HepG2 (cell line): ENCODE results near the gene GRB2. TPM values are rescaled to one million over a fixed set of nuclear protein-coding genes. Genes with fewer than 3 reads are reported as not detected.

ENCODE experiments used
- ATAC-seq: fragments of 200-7000 bp; cut with Tn5 transposase; 3 replicates; pipeline ENCODE4 v1.9.1; 2020; ENCODE audit warnings: mild to moderate bottlenecking, moderate library complexity
- BruUV-seq: library from RNA; stranded (reverse); fragments of 400-500 nt; replicated peaks from 2 replicates; lab custom pipeline; 2021; lab: Mats Ljungman, UMichigan
- CTCF ChIA-PET: fragments of 300-600 bp; formaldehyde crosslinking; extraction: SDS; loops from one replicate; lab custom pipeline; 2021; ENCODE audit warnings: low total read pairs, inconsistent platforms, low intra/inter-chr PET ratio; lab: Yijun Ruan, JAX
- POLR2A ChIA-PET: fragments of 350-600 bp; sonication (Branson Sonifier 250); formaldehyde crosslinking; loops from one replicate; lab custom pipeline; 2020; ENCODE audit warnings: antibody characterized with exemption, inconsistent platforms; lab: Yijun Ruan, JAX
- DNase-seq: peaks from one replicate; pipeline ENCODE4 v3.0.0-alpha.2; 2015; ENCODE audit warnings: low spot score
- FAIRE-seq: peaks from 3 replicates; lab custom pipeline; 2011; peaks lifted over from hg19 to GRCh38; lab: Jason Lieb, UNC
- H2AFZ ChIP-seq: one replicate; pipeline ENCODE4 v1.6.1; 2011; ENCODE audit warnings: low read length, inconsistent platforms
- H3K27ac ChIP-seq: fragments of 300-600 bp; 3 replicates; pipeline ENCODE4 v1.8.0; 2011; ENCODE audit warnings: mixed run types, mild to moderate bottlenecking, mixed read lengths, low read length, inconsistent platforms; ENCODE audit not compliant: insufficient read depth; ENCODE audit errors: extremely low read length
- H3K27me3 ChIP-seq, 2 experiments: fragments of 200-600 bp in 1 of 2; 2 replicates in 1 of 2; 3 replicates in 1 of 2; pipeline versions ENCODE4 v1.6.0 to v1.8.0; 2011; ENCODE audit warnings: low read length in 2 of 2, mild to moderate bottlenecking in 2 of 2, moderate library complexity in 2 of 2, inconsistent platforms in 1 of 2; ENCODE audit not compliant: insufficient read depth in 2 of 2, control insufficient read depth in 1 of 2
- H3K36me3 ChIP-seq, 2 experiments: fragments of 200-600 bp in 1 of 2; replicated peaks in 1 of 2; 2 replicates in 1 of 2; 3 replicates in 1 of 2; pipeline versions ENCODE4 v1.5.1 to v1.8.0; 2011; ENCODE audit warnings: low read length in 2 of 2, inconsistent platforms in 1 of 2; ENCODE audit not compliant: insufficient read depth in 2 of 2, control insufficient read depth in 1 of 2
- H3K4me1 ChIP-seq: 2 replicates; pipeline ENCODE4 v1.5.1; 2012; ENCODE audit warnings: low read length, inconsistent platforms; ENCODE audit not compliant: insufficient read depth
- H3K4me2 ChIP-seq: 2 replicates; pipeline ENCODE4 v1.6.0; 2011; ENCODE audit warnings: low read depth, low read length, inconsistent platforms
- H3K4me3 ChIP-seq, 3 experiments: fragments of 200-600 bp in 1 of 3; sonication (generic), shearing (Covaris generic) in 1 of 3; replicated peaks in 1 of 3; 2 replicates each; pipeline ENCODE4 v1.5.1; 2011 to 2016; ENCODE audit warnings: low read length in 3 of 3, inconsistent platforms in 2 of 3, low read depth in 2 of 3, mild to moderate bottlenecking in 2 of 3, control low read depth in 1 of 3, mixed read lengths in 1 of 3; ENCODE audit not compliant: insufficient read depth in 1 of 3
- H3K79me2 ChIP-seq: one replicate; pipeline ENCODE4 v1.6.1; 2011; ENCODE audit warnings: low read length, inconsistent platforms; ENCODE audit not compliant: insufficient read depth
- H3K9ac ChIP-seq: 2 replicates; pipeline ENCODE4 v1.6.0; 2011; ENCODE audit warnings: mild to moderate bottlenecking, low read depth, low read length, inconsistent platforms; ENCODE audit not compliant: insufficient read depth
- H3K9me3 ChIP-seq: 2 replicates; pipeline ENCODE4 v1.5.1; 2012; ENCODE audit warnings: mild to moderate bottlenecking, low read length
- H4K20me1 ChIP-seq: 2 replicates; pipeline ENCODE4 v1.6.0; 2011; ENCODE audit warnings: inconsistent platforms, mild to moderate bottlenecking, low read length, moderate library complexity; ENCODE audit not compliant: insufficient read depth
- ELF1 ChIP-seq: sonication (generic); formaldehyde crosslinking; IDR thresholded peaks from 2 replicates; pipeline ENCODE4 v1.4.0; 2020; ENCODE audit warnings: missing genetic modification reagents
- KMT2A ChIP-seq: sonication (generic); formaldehyde crosslinking; IDR thresholded peaks from 2 replicates; pipeline ENCODE4 v1.4.0; 2020; ENCODE audit warnings: missing genetic modification reagents
- NFE2L1 ChIP-seq: sonication (generic); formaldehyde crosslinking; IDR thresholded peaks from 2 replicates; pipeline ENCODE4 v1.4.0; 2020; ENCODE audit warnings: missing genetic modification reagents, mild to moderate bottlenecking, borderline replicate concordance
- NR2F2 ChIP-seq: IDR thresholded peaks from 2 replicates; pipeline ENCODE4 v1.6.1; 2012; ENCODE audit warnings: low read depth, inconsistent platforms, borderline replicate concordance
- PBX3 ChIP-seq: sonication (generic); formaldehyde crosslinking; IDR thresholded peaks from 2 replicates; pipeline ENCODE4 v1.8.1; 2023; ENCODE audit warnings: missing genetic modification reagents, inconsistent platforms, borderline replicate concordance
- SAFB2 ChIP-seq: sonication (generic); formaldehyde crosslinking; IDR thresholded peaks from 2 replicates; pipeline ENCODE4 v1.5.1; 2020; ENCODE audit warnings: missing genetic modification reagents, low read depth, mild to moderate bottlenecking, borderline replicate concordance
- ZBED4 ChIP-seq: sonication (generic); formaldehyde crosslinking; IDR thresholded peaks from 2 replicates; pipeline ENCODE4 v1.4.0; 2020; ENCODE audit warnings: missing genetic modification reagents, borderline replicate concordance
- ZBTB21 ChIP-seq: sonication (generic); formaldehyde crosslinking; IDR thresholded peaks from 2 replicates; pipeline ENCODE4 v1.4.0; 2020; ENCODE audit warnings: missing genetic modification reagents
- ZC3H13 ChIP-seq: sonication (generic); formaldehyde crosslinking; IDR thresholded peaks from 2 replicates; pipeline ENCODE4 v1.8.1; 2023; ENCODE audit warnings: mild to moderate bottlenecking, missing genetic modification reagents, moderate library complexity
- ZNF101 ChIP-seq: sonication (generic); formaldehyde crosslinking; IDR thresholded peaks from 2 replicates; pipeline ENCODE4 v1.4.0; 2020; ENCODE audit warnings: mild to moderate bottlenecking, low read depth, missing genetic modification reagents, borderline replicate concordance
- ZNF737 ChIP-seq: sonication (generic); formaldehyde crosslinking; IDR thresholded peaks from 2 replicates; pipeline ENCODE4 v1.5.0; 2020; ENCODE audit warnings: missing genetic modification reagents, mild to moderate bottlenecking, borderline replicate concordance
- ZNF768 ChIP-seq: sonication (generic); formaldehyde crosslinking; IDR thresholded peaks from 2 replicates; pipeline ENCODE4 v1.4.0; 2020; ENCODE audit warnings: missing genetic modification reagents
- ZNF773 ChIP-seq: sonication (generic); formaldehyde crosslinking; IDR thresholded peaks from 2 replicates; pipeline ENCODE4 v1.4.0; 2020; ENCODE audit warnings: missing genetic modification reagents, borderline replicate concordance
- WGBS: methylation state at CpG from one replicate; pipeline ENCODE4 v1.1.6; 2017; ENCODE audit warnings: low lambda C conversion rate; 5-methylcytosine and 5-hydroxymethylcytosine counted together
- in situ Hi-C: cut with HindIII; loops from 2 replicates; pipeline ENCODE4 v1.10.0; 2017; ENCODE audit warnings: low pct_unique_long_range_greater_than_20kb; ENCODE audit not compliant: extremely low pct_ligation_motif_present
- intact Hi-C: fragments of 100-400 bp; cut with micrococcal nuclease; formaldehyde crosslinking; loops from one replicate; pipeline ENCODE4 v1.10.0; 2022; ENCODE audit not compliant: unreplicated experiment
- polyA plus RNA-seq, 8 experiments: library from polyadenylated mRNA; depleted of rRNA in 3 of 8; stranded (reverse) in 7 of 8; unstranded in 1 of 8; fragments of >200 nt; fragmentation: Illumina TruSeq in 4 of 8; extraction: Trizol in 4 of 8; gene quantifications; 2 replicates each; pipeline versions ENCODE4 v1.2.1 to v1.2.3, GENCODE V29; 2011 to 2016; ENCODE audit warnings: low read depth in 4 of 8, missing spikeins in 1 of 8, mixed read lengths in 1 of 8; ENCODE audit not compliant: insufficient read depth in 1 of 8
- total RNA-seq, 5 experiments: library from RNA; depleted of rRNA; stranded (reverse); fragments of >200 nt; fragmentation: Illumina TruSeq; extraction: Trizol; gene quantifications; 2 replicates each; pipeline ENCODE4 v1.2.3, GENCODE V29; 2016; ENCODE audit warnings: low read depth in 1 of 5
- TF ChIP-seq, protein P1 (sequence below): sonication (generic); formaldehyde crosslinking; IDR thresholded peaks from 2 replicates; pipeline ENCODE4 v1.5.0; 2020; ENCODE audit warnings: mild to moderate bottlenecking, missing genetic modification reagents

GRB2 gene
- total and polyA plus RNA-seq, 2 of the 13 experiments (the other 11 are each of a cell fraction or from before 2014, with no cell fraction given), result 84.6 to 92.3 TPM

GRCh38 chr17:75308732-75309629 lies 96.5 kb downstream of the GRB2 start:
- DNase-seq (peak; percentile 94), FAIRE-seq (peak; percentile 96), ATAC-seq (peak; percentile 87)
- no peaks in the 10 kb centered on the region for H3K36me3 ChIP-seq
- intact Hi-C loops (loop anchor here (1.0 kb wide), 2 partner anchors 14 to 39 kb away; no protein-coding TSS in a partner anchor), in situ Hi-C loops (no loop called here)
- CTCF ChIA-PET, result no interaction called here
- peak overlapping the region; percentile 76 for H3K9ac ChIP-seq
- peak overlapping the region; percentile 89 for H3K27ac ChIP-seq
- TSS peak; percentile 90 for BruUV-seq
- H2AFZ ChIP-seq, result peak overlapping the region; percentile 38
- H3K9me3 ChIP-seq, result no peaks in the 10 kb centered on the region
- H3K4me2 ChIP-seq, result peak overlapping the region; percentile 85
- POLR2A ChIA-PET, result interaction anchor here (0.7 to 4.3 kb wide), 17 partner anchors 8 to 221 kb away, joined by 3 to 39 read pairs (median 6); partner anchors contain the start of genes GGA3, GRB2, MIF4GD and MRPS7
- H3K27me3 ChIP-seq, result no peaks in the 10 kb centered on the region
- H4K20me1 ChIP-seq, result no peaks in the 10 kb centered on the region
- WGBS, result 2% methylated on average over 18 of the region's 20 CpGs
- H3K4me1 ChIP-seq, result peaks cover 66% of the 10 kb centered on the region
- peak overlapping the region; percentile 35 to 69 (median 48); a peak in 5 of 6 replicates for H3K4me3 ChIP-seq
- no peaks in the 10 kb centered on the region for H3K79me2 ChIP-seq
- TF ChIP-seq NFE2L1 (CRISPR knock-in tag) (no peak), ZNF737 (CRISPR knock-in tag) (no peak), ZBED4 (CRISPR knock-in tag) (no peak), ZBTB21 (CRISPR knock-in tag) (peak; percentile 45; the same call in 1 of the 2 replicates), ZC3H13 (0 out of 2 replicates have a peak, but pooled peaks have one; percentile 55), ZNF773 (0 out of 2 replicates have a peak, but pooled peaks have one; percentile 48), SAFB2 (CRISPR knock-in tag) (peak; percentile 45; the same call in 1 of the 2 replicates), ZNF101 (CRISPR knock-in tag) (no peak), NR2F2 (no peak; the same call in 1 of the 2 replicates), ZNF768 (CRISPR knock-in tag) (peak; percentile 74), PBX3 (CRISPR knock-in tag) (no peak), ELF1 (CRISPR knock-in tag) (peak; percentile 40; the same call in 1 of the 2 replicates), KMT2A (CRISPR knock-in tag) (peak; percentile 62; the same call in 1 of the 2 replicates)
- TF ChIP-seq, protein P1, sequence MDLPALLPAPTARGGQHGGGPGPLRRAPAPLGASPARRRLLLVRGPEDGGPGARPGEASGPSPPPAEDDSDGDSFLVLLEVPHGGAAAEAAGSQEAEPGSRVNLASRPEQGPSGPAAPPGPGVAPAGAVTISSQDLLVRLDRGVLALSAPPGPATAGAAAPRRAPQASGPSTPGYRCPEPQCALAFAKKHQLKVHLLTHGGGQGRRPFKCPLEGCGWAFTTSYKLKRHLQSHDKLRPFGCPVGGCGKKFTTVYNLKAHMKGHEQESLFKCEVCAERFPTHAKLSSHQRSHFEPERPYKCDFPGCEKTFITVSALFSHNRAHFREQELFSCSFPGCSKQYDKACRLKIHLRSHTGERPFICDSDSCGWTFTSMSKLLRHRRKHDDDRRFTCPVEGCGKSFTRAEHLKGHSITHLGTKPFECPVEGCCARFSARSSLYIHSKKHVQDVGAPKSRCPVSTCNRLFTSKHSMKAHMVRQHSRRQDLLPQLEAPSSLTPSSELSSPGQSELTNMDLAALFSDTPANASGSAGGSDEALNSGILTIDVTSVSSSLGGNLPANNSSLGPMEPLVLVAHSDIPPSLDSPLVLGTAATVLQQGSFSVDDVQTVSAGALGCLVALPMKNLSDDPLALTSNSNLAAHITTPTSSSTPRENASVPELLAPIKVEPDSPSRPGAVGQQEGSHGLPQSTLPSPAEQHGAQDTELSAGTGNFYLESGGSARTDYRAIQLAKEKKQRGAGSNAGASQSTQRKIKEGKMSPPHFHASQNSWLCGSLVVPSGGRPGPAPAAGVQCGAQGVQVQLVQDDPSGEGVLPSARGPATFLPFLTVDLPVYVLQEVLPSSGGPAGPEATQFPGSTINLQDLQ, result peak; percentile 50; the same call in 1 of the 2 replicates
